SK-N-SH treated with all-trans-retinoic acid at 6 μM for 48 hours (cell line): ENCODE data around the gene ONECUT3.

Source experiments
- PPARA ChIP-seq: fragments of 250-450 bp; sonication (Bioruptor Pico); IDR thresholded peaks from 2 replicates; pipeline ENCODE4 v1.5.0; 2020; ENCODE audit warnings: mild to moderate bottlenecking, borderline replicate concordance
- RARB ChIP-seq: fragments of 250-450 bp; sonication (Bioruptor Pico); IDR thresholded peaks from 2 replicates; pipeline ENCODE4 v1.8.0; 2021; ENCODE audit warnings: mild to moderate bottlenecking, moderate library complexity
- TF ChIP-seq, protein P1 (sequence below): fragments of 250-450 bp; sonication (Bioruptor Pico); IDR thresholded peaks from 2 replicates; pipeline ENCODE4 v1.5.1; 2020; ENCODE audit warnings: low read depth, mild to moderate bottlenecking, moderate library complexity

DNA sequence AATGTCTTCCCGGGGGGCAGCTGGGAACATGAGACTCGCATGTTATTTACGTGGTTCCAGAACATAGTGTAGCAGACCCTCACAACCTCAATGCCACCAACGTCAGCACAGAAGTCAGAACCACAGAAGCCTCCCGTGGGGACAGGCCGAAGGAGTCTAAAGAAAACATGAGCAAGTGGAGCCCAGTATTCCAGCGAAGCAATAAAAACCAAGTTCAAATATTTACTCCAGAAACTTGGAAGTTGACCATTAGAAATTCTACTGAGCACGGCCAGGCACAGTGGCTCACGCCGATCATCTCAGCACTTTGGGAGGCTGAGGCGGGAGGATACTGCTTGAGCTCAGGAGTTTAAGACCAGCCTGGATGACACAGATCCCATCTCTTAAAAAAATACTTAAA lies 76.7 kb downstream of the ONECUT3 start:
- TF ChIP-seq, protein P1, sequence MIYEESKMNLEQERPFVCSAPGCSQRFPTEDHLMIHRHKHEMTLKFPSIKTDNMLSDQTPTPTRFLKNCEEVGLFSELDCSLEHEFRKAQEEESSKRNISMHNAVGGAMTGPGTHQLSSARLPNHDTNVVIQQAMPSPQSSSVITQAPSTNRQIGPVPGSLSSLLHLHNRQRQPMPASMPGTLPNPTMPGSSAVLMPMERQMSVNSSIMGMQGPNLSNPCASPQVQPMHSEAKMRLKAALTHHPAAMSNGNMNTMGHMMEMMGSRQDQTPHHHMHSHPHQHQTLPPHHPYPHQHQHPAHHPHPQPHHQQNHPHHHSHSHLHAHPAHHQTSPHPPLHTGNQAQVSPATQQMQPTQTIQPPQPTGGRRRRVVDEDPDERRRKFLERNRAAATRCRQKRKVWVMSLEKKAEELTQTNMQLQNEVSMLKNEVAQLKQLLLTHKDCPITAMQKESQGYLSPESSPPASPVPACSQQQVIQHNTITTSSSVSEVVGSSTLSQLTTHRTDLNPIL (CRISPR knock-in tag) = no peak
- TF ChIP-seq PPARA (no peak), RARB (CRISPR knock-in tag) (no peak)
